COLO668 (cell line): Measurements from ENCODE around the gene HOMER1.
A peak's percentile ranks its signal among the peaks of the same experiment; 100 is the strongest.
"Not testable (repeated sequence)": the region's sequence is repeated elsewhere in the genome, so short reads cannot be mapped to it uniquely, and the experiment has no call there.

Experiments used
- DNase-seq: peaks from one replicate; lab custom pipeline; 2025; ENCODE audit not compliant: unreplicated experiment; lab: John Stamatoyannopoulos, UW

The HOMER1 gene

GRCh38 chr5:79517601-79518000, 3.7 kb upstream of the HOMER1 start:
- no peak for DNase-seq

DNA sequence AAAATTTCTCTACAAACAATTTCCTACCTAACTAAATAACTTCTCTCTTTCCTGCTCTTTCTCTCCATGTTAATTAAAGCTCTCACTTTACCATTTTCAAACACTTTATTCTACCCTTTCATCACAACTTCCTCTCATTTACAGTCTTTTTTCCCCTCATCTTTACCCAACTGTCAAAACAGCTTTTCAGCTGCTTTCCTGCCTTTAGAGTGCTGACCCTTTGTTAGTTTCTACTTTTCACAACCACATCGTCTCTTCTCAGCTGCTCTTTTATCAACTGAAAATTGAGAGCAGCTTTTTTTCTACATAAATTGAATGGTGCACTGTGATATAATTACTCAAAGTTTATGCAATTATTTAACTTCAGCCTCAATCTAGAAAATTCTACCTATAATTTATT, 3.1 kb upstream of the HOMER1 start:
- DNase-seq: no peak

GRCh38 chr5:79516331-79516730, 2.4 kb upstream of the HOMER1 start:
- not testable (repeated sequence) for DNase-seq

DNA sequence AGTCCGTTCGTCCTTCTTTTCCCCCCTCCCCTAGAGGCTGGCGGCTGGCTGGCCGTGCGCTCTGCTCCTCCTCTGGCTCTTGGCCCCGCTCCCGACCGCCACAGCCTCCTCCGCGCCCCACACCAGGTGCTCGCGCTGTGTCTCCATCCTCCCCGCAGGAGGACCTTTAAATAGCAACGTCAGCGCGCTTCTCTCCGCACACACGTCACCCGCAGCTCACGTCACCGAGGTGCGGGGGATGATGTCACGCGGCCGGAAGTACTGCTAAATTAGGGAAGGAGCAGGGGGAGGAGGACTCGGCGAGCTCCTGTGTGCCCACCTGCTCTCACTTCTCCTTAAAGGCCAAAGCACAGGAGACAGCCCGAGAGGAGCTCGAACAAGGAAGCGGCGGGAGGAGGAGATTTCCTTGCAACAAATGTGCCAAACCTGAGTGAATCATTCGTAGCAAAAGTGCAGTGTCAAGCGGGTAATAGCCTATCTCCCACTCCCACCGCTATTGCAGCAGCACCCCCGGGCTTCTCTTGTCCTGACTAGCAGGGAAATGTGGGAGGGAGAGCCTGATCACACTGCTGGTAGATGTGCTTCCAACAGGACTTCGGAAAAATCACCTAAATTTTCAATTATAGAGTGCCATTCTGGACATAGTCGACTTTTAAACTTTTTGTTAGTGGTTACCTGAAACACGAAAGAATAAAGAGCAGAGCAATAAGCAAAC, 614 bp upstream of the HOMER1 start:
- DNase-seq: peak; percentile 89

DNA sequence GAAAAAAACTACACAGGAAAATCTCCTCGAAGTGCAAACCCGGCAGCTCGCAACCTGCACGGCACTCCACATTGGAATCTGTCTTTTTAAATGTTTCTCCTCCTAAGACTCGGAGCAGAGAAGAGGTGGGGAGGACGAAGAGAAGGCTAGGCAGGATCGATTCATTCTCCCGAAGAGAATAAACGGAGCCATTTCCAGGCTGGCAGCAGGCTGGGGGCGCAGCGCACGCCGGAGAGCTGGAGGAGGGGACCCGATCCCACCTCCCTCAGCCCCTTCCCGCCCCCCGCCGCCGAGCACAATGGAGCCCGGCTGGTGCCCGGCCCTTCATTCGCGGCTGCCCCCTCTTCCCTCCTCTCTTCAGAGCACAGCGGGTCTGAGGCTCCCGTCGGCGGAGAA, 628 bp downstream of the HOMER1 start:
- DNase-seq: no peak

DNA sequence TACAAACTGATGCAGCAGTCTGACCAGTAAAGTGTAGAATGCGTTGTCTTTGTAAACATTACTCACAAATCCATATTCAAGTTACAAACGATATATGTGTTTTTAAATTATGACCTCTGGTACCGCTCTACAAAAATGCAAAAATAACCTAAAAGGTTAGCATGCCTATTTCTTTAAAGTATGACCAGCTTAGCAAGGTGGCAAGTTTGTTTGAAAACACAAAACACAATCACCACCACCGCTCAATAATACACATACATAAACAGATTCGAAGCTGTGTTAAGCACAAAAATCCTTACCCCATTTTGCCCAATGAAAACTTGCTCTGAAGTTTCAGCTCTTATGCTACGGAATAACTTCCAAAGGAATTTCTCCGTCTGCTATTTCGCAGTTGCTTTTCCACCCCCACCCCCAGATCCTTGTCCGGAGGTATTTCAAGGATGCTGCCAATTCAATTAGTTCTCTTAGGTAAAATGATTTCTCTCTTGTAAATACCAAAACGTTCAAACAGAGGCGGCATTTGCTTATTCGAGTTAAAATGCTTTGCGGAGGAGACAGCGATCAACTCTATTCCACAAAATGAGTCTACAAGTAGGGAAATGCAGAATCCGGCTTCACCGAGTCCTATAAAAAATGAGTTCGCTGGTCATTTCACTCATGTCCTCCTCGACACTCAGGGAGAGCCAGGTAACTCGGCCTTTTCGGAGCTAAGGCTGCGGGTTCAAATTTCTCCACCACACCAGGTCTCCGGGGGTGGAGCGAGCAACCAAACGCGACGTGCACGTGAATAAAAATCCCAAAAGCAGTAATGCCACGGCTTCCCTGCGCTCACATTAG, 1.2 kb downstream of the HOMER1 start:
- DNase-seq: peak; percentile 28

DNA sequence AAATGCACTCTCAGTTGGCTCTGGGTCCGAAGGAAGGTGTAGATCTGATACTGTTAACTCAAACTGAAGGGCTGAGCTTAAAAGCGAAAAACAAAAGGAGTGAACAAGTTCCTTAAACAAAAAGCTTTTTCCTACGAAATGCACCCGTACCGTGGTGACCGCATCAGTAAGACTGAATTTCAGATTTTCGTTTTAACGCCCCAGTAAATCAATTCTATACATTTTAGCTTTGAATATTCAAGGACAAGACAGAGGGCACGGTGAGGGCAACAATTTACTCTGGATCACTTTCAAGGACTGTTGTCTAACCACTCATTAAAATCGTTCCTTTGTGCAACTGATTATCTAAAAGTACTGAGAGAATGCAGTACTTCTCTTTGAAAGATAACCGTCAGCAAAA, 1.9 kb downstream of the HOMER1 start:
- DNase-seq: no peak

- DNase-seq: no peak
Measured at GRCh38 chr5:79510638-79511037, 3.3 kb downstream of the HOMER1 start.

DNA sequence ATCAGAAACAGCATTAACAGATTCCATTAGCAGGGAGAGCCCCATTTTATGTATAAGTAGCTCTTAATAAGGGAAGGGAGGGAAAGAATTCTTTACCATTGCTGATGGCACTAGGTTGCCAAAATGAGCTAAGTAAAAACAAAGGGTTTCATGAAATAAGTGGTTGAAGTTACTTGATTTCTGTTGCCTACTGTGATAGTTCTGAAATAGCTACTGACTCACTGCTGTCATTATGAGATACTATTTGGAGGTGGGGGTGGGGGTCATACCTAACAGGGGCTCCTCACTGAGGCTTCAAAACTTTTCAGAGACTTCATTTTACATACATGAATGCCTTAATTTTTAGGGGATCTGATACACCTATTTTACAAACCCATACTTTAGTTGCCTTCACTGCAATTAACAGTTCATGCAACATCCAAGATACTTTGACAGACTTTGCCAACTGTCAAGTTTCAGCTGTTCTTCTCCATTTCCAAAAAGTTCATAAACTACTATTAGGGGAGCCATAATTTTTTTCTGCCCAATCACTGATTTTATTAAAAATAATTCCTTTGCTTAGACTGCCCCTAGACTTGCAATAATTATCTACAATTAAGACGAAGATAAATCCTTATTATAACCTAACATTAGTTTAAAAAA, 4.6 kb downstream of the HOMER1 start:
- DNase-seq: no peak

GRCh38 chr5:79508794-79509193, 5.1 kb downstream of the HOMER1 start:
- DNase-seq: no peak

- no peak for DNase-seq
Measured at GRCh38 chr5:79508354-79508753, 5.6 kb downstream of the HOMER1 start.

GRCh38 chr5:79507251-79508205, 6.4 kb downstream of the HOMER1 start:
- no peak for DNase-seq

DNA sequence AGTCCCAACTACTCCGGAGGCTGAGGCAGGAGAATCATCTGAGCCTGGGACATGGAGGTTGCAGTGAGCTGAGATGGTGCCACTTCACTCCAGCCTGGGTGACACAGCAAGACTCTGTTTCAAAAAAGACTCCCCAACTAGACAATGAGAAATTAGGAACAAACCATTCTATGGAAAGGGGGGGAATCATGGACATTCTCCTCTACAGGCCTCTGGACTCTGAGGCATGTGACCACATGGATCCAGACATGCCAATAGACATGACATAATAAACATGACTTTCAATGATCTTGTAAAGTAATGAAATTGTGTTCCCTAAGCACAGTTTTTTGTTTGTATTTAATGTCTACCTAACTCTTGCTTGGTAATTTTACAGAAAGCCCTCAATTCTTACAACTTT, 8.8 kb downstream of the HOMER1 start:
- DNase-seq: no peak

DNA sequence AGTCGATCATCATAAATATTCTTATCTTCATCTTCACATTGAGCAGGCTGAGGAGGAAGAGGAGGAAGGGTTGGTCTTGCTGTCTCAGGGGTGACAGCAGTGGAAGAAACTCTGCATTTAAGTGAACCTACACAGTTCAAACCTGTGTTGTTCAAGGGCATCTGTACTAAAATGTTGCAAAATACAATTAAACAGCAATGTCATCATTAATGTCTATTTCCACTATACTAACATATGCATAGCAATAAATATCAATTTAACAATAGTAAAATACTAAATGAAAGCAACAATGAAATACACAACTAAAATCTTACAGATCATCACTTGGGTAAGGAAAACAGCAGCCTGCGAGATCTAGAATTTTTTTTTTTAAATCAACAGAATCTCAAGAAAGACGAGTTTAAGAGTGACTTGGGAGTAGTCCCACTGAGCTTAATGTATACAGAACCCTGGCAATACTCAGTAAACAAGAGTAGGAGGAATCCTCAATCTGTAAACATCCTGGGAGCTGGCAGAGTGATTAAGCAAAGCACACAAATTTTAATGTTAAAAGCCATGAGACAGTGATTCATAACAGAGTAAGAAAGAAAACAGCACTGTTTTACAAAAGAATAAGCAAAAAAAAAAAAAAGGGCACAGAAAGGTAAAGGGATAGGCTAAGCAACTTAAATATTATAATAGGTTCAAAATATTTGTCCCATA, 10.0 kb downstream of the HOMER1 start:
- DNase-seq: no peak

DNA sequence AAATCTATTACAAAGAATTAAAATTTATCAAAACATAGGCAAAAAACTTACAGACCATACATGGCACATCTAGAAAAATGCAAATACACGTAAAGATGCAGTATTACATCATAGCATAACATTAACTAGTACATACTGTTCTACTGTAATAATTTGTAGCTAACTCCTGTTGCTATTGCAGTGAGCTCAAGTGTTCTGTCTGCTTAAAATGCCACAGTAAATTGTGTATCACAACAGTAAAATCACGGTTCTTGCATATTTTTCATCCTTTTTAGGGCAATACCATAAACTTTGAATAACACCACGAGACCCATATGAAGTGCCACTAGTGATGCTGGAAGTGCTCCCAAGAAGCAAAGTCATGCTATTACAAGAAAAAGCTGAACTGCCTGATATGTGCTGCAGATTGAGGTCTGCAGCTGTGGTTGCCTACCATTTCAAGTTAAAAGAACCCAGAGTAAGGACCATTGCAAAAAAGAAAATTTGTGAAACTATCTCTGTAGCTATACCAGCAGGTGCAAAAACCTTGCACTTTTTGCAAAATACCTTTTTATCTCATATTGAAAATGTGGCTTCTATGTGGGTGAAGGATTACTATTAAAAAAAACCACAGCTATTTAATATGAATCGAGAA, 14.2 kb downstream of the HOMER1 start:
- DNase-seq: no peak

DNA sequence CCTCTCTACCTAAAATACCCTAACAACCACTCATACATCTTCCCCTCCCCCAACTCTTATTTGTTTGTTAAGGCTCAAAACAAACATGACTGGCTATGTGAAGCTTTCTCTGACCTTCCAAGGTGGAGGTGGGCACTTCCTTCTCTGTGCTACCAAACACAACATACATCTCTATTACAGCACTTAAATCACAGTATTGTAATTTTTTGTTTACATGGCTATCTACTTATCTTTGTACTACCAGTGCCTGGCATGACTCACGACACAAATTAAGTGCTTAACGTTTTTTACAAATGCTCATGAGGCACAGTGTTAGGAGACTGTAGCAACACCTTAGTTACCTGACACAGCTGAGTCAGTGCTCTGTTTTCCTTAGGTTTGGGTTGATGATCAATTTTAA, 18.6 kb downstream of the HOMER1 start:
- DNase-seq: peak; percentile 18

- no peak for DNase-seq
Measured at GRCh38 chr5:79493596-79494345, 20.2 kb downstream of the HOMER1 start.

DNA sequence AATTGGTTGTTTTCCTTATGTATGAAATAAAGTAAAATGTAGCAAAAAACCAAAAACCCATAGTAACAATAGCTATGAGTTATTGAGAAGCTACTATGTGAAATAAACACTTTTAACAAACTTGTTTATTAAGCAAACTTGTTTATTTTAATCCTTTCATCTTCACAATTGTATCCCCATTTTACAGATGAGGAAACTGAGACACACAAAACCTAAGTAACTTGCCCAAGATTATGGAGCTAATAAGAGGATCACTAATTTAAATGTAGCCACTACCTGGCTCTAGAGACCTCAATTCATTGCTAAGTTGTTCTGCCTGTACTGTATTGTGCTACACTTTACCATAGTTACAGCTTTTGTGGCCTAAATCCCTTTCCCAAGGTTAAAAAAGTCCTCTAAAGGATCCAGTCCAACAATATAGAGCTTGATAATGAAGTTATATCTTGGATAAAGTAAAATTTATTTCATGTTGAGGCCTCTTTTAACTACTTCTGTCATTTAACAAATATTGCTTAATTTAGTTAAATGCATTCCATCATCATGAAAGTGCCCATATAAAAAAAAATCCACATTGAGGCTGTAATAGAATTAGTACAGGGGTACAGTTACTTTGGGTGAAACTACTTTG, 22.1 kb downstream of the HOMER1 start:
- no peak for DNase-seq
